ENCODE measurements around the gene MAP6D1.
"Not testable (repeated sequence)": the region's sequence is repeated elsewhere in the genome, so short reads cannot be mapped to it uniquely, and the experiment has no call there.

The MAP6D1 gene

GRCh38 chr3:183799461-183799860 lies 25.9 kb downstream of the MAP6D1 start:
- no peak for DNase-seq (ENCODE audit: low read depth in 2 of 2)

- no peak for DNase-seq (ENCODE audit: low read depth in 2 of 2)
Observed at GRCh38 chr3:183797996-183798395, 27.4 kb downstream of the MAP6D1 start.

- no peak for DNase-seq (ENCODE audit: low read depth in 2 of 2)
Observed at GRCh38 chr3:183796372-183796771, 29.0 kb downstream of the MAP6D1 start.

GRCh38 chr3:183794452-183794851 lies 30.9 kb downstream of the MAP6D1 start:
- DNase-seq (ENCODE audit: low read depth in 2 of 2): no peak

GRCh38 chr3:183792976-183793375 lies 32.4 kb downstream of the MAP6D1 start:
- DNase-seq (ENCODE audit: low read depth in 2 of 2): no peak

- DNase-seq (ENCODE audit: low read depth in 2 of 2): no peak
Observed at GRCh38 chr3:183790700-183791099, 34.7 kb downstream of the MAP6D1 start.

GRCh38 chr3:183789826-183790225 lies 35.6 kb downstream of the MAP6D1 start:
- no peak for DNase-seq (ENCODE audit: low read depth in 2 of 2)

- not testable (repeated sequence) for DNase-seq (ENCODE audit: low read depth in 2 of 2)
Observed at GRCh38 chr3:183784503-183784902, 40.9 kb downstream of the MAP6D1 start.

- no peak for DNase-seq (ENCODE audit: low read depth in 2 of 2)
Observed at GRCh38 chr3:183782576-183783276, 42.7 kb downstream of the MAP6D1 start.

GRCh38 chr3:183781246-183781645 lies 44.1 kb downstream of the MAP6D1 start:
- DNase-seq (ENCODE audit: low read depth in 2 of 2): no peak

GRCh38 chr3:183779896-183780465 lies 45.4 kb downstream of the MAP6D1 start:
- no peak for DNase-seq (ENCODE audit: low read depth in 2 of 2)

GRCh38 chr3:183777016-183777618 lies 48.3 kb downstream of the MAP6D1 start:
- no peak for DNase-seq (ENCODE audit: low read depth in 2 of 2)

- DNase-seq (ENCODE audit: low read depth in 2 of 2): not testable (repeated sequence)
Observed at GRCh38 chr3:183776451-183776850, 48.9 kb downstream of the MAP6D1 start.

GRCh38 chr3:183775781-183776180 lies 49.6 kb downstream of the MAP6D1 start:
- no peak for DNase-seq (ENCODE audit: low read depth in 2 of 2)

- no peak for DNase-seq (ENCODE audit: low read depth in 2 of 2)
Observed at GRCh38 chr3:183774631-183775030, 50.7 kb downstream of the MAP6D1 start.

- DNase-seq (ENCODE audit: low read depth in 2 of 2): no peak
Observed at GRCh38 chr3:183769453-183769852, 55.9 kb downstream of the MAP6D1 start.

- no peak for DNase-seq (ENCODE audit: low read depth in 2 of 2)
Observed at GRCh38 chr3:183768114-183768513, 57.3 kb downstream of the MAP6D1 start.

GRCh38 chr3:183766745-183767606 lies 58.4 kb downstream of the MAP6D1 start:
- peak; percentile 44 to 59 for DNase-seq (ENCODE audit: low read depth in 2 of 2)

GRCh38 chr3:183766107-183766506 lies 59.3 kb downstream of the MAP6D1 start:
- DNase-seq (ENCODE audit: low read depth in 2 of 2): no peak
